K562 (cell line): ENCODE results near the gene LIN28A. TPM values are rescaled to one million over a fixed set of nuclear protein-coding genes. Genes with fewer than 3 reads are reported as not detected.

ENCODE experiments used
- ATF1 ChIP-seq, 2 experiments: fragments of 450-650 bp in 1 of 2; IDR thresholded peaks; 2 replicates each; pipeline ENCODE4 v1.6.1; 2016; ENCODE audit warnings: missing compliant biosample characterization in 1 of 2, missing genetic modification characterization in 1 of 2
- BACH1 ChIP-seq: fragments of 200-800 bp; sonication (Bioruptor generic); IDR thresholded peaks from 2 replicates; pipeline ENCODE4 v1.6.1; 2016; ENCODE audit warnings: missing genetic modification characterization, missing compliant biosample characterization
- CBX1 ChIP-seq: sonication (generic); IDR thresholded peaks from 2 replicates; pipeline ENCODE4 v1.6.1; 2016; ENCODE audit warnings: antibody characterized with exemption, low read depth, mild to moderate bottlenecking
- CBX2 ChIP-seq: fragments of 200-600 bp; sonication (generic); IDR thresholded peaks from one replicate; pipeline ENCODE4 v1.6.1; 2012; ENCODE audit warnings: mild to moderate bottlenecking, low read length, inconsistent platforms; ENCODE audit not compliant: insufficient read depth, poor library complexity, severe bottlenecking
- DIDO1 ChIP-seq: fragments of 450-650 bp; IDR thresholded peaks from 2 replicates; pipeline ENCODE4 v1.6.1; 2016; ENCODE audit warnings: low read depth, missing biosample characterization, missing genetic modification characterization
- KDM5B ChIP-seq: fragments of 200-600 bp; sonication (generic); IDR thresholded peaks from 2 replicates; pipeline ENCODE4 v1.6.1; 2012; ENCODE audit warnings: low read depth, mild to moderate bottlenecking, moderate library complexity, low read length, control low read depth, inconsistent platforms; ENCODE audit not compliant: insufficient replicate concordance
- KLF6 ChIP-seq: fragments of 250-450 bp; sonication (Bioruptor Pico); IDR thresholded peaks from 2 replicates; pipeline ENCODE4 v1.4.0; 2020; ENCODE audit warnings: mild to moderate bottlenecking, moderate library complexity, borderline replicate concordance
- MIER1 ChIP-seq: fragments of 450-650 bp; IDR thresholded peaks from 2 replicates; pipeline ENCODE4 v1.6.1; 2016; ENCODE audit warnings: antibody characterized with exemption, mild to moderate bottlenecking, low read depth
- MYNN ChIP-seq, 2 experiments: sonication (generic); formaldehyde crosslinking in 1 of 2; IDR thresholded peaks; 2 replicates each; pipeline versions ENCODE4 v1.5.0 to v1.6.1; 2016 to 2020; ENCODE audit warnings: antibody characterized with exemption in 1 of 2, missing genetic modification reagents in 1 of 2
- POLR2B ChIP-seq: fragments of 450-650 bp; IDR thresholded peaks from 2 replicates; pipeline ENCODE4 v1.6.1; 2018; ENCODE audit warnings: low read depth; ENCODE audit not compliant: partially characterized antibody
- PPARD ChIP-seq: fragments of 250-450 bp; sonication (Bioruptor Pico); IDR thresholded peaks from 2 replicates; pipeline ENCODE4 v1.8.0; 2022; ENCODE audit warnings: inconsistent platforms, mild to moderate bottlenecking, moderate library complexity
- PTBP1 ChIP-seq: fragments of 200-400 bp; formaldehyde crosslinking; IDR thresholded peaks from 2 replicates; pipeline ENCODE4 v1.6.1; 2017; ENCODE audit warnings: low read depth, low read length
- RBM17 ChIP-seq: fragments of 200-400 bp; formaldehyde crosslinking; IDR thresholded peaks from 2 replicates; pipeline ENCODE4 v1.6.1; 2017; ENCODE audit warnings: low read depth, mild to moderate bottlenecking, low read length, borderline replicate concordance
- TFAM ChIP-seq: fragments of 250-450 bp; sonication (Bioruptor Pico); conservative IDR thresholded peaks from 2 replicates; pipeline ENCODE4 v1.5.0; 2021; ENCODE audit warnings: mild to moderate bottlenecking, moderate library complexity
- U2AF1 ChIP-seq: fragments of 200-400 bp; formaldehyde crosslinking; optimal IDR thresholded peaks from 2 replicates; pipeline ENCODE3; 2017; ENCODE audit warnings: mild to moderate bottlenecking, low read depth, low read length, moderate library complexity
- ZBTB1 ChIP-seq: sonication (generic); formaldehyde crosslinking; IDR thresholded peaks from 2 replicates; pipeline ENCODE4 v1.8.1; 2023; ENCODE audit warnings: missing genetic modification reagents, low read depth, mild to moderate bottlenecking, borderline replicate concordance
- ZBTB17 ChIP-seq: fragments of 450-650 bp; formaldehyde crosslinking; IDR thresholded peaks from 2 replicates; pipeline ENCODE4 v1.4.0; 2020; ENCODE audit warnings: mild to moderate bottlenecking
- ZNF224 ChIP-seq: sonication (generic); formaldehyde crosslinking; IDR thresholded peaks from 2 replicates; pipeline ENCODE4 v1.8.0; 2022; ENCODE audit warnings: mild to moderate bottlenecking, missing genetic modification reagents
- ZNF764 ChIP-seq: fragments of 250-450 bp; sonication (Bioruptor Pico); IDR thresholded peaks from 2 replicates; pipeline ENCODE4 v1.4.0; 2020; ENCODE audit warnings: low read depth, mild to moderate bottlenecking, moderate library complexity
- polyA plus RNA-seq, 8 experiments: library from polyadenylated mRNA; depleted of rRNA in 4 of 8; stranded (reverse) in 5 of 8; unstranded in 3 of 8; fragments of >200 nt; fragmentation: Nextera tagmentation in 2 of 8; fragmentation: Illumina TruSeq in 1 of 8; extraction: Ambion mirVana in 2 of 8; extraction: Trizol in 1 of 8; gene quantifications; 2 replicates each; pipeline versions ENCODE4 v1.2.1 to v1.2.3, GENCODE V29; 2011 to 2014; ENCODE audit warnings: inconsistent platforms in 1 of 8, missing spikeins in 1 of 8
- total RNA-seq, 7 experiments: library from RNA; depleted of rRNA in 6 of 7; stranded (reverse); fragments of >200 nt in 6 of 7; fragmentation: Illumina TruSeq in 2 of 7; extraction: Trizol in 2 of 7; gene quantifications; 2 replicates each; pipeline versions ENCODE4 v1.2.1 to v1.2.3, GENCODE V29; 2011 to 2021; ENCODE audit warnings: low replicate concordance in 1 of 7
- TF ChIP-seq, protein P1 (sequence below): fragments of 450-650 bp; formaldehyde crosslinking; IDR thresholded peaks from 2 replicates; pipeline ENCODE4 v1.4.0; 2022; ENCODE audit warnings: missing genetic modification characterization
- TF ChIP-seq, protein P2 (sequence below), 2 experiments: IDR thresholded peaks; 2 replicates each; pipeline ENCODE4 v1.6.1; 2011; ENCODE audit warnings: borderline replicate concordance in 1 of 2, control low read depth in 1 of 2, low read depth in 1 of 2, low read length in 1 of 2, mild to moderate bottlenecking in 1 of 2, mixed read lengths in 1 of 2, moderate library complexity in 1 of 2; ENCODE audit not compliant: insufficient read depth in 1 of 2, insufficient read length in 1 of 2, poor library complexity in 1 of 2, severe bottlenecking in 1 of 2; ENCODE audit errors: extremely low read depth in 1 of 2
- TF ChIP-seq, protein P3 (sequence below): fragments of 250-450 bp; sonication (Bioruptor Pico); IDR thresholded peaks from 2 replicates; pipeline ENCODE4 v1.5.0; 2021; ENCODE audit warnings: mild to moderate bottlenecking, borderline replicate concordance

Gene LIN28A
- total and polyA plus RNA-seq, 9 of the 15 experiments (the other 6 are each of a cell fraction or from before 2014, with no cell fraction given), result 0.80 to 5.4 (median 3.9) TPM

DNA sequence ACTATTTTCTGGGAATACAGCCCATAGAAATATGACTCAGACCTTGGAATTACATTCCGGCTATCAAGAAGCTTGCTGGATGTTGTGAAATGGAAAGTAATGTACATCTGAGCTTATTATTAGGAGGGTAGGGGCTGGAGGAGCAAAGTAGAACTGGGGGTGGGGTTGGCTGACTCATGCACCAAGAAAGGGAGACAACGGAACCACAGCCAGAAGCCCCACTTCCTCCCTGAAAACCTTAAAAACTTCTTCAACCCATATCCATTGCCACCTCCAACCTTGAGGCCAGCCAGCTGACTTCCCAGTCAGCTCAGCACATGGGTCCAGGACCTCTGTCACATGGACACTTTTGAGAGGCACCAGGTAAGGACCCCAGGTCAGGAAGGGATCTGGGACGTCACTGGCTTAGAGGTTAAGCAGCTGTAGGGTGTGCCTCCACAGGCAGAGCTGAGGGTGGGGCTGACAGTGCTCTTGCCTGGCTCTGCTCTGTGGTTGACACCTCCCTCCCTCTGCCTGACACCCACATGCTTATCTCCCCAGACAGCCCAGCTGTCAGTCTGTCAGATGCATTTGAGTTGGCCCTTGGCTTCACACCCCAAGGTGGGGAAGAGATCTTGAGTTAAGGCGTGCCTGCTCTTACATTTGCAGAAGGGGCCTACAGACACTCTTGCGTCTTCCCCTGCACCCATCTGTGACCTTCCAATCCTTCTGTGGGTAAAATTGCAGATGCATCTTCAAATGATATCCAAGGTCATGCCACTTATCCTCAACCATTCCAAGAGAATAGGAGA is 32.3 kb upstream of the LIN28A start (continued):
- TF ChIP-seq DIDO1 (tag) (no peak), BACH1 (tag) (peak; percentile 57; the same call in 1 of the 2 replicates), PPARD (CRISPR knock-in tag) (no peak), KDM5B (peak; percentile 74), MIER1 (peak; percentile 61; the same call in 1 of the 2 replicates), ZBTB1 (CRISPR knock-in tag) (no peak; the same call in 1 of the 2 replicates), ZNF764 (no peak), CBX2 (no peak), CBX1 (peak; percentile 84), ZNF224 (CRISPR knock-in tag) (0 out of 2 replicates have a peak, but pooled peaks have one; percentile 12), ZBTB17 (CRISPR knock-in tag) (peak; percentile 85; the same call in 1 of the 2 replicates), MYNN (IDR thresholded peaks at IDR 0.05) (peak; percentile 96), MYNN (CRISPR knock-in tag; IDR thresholded peaks at IDR 0.05) (no peak), TFAM (CRISPR knock-in tag) (no peak), ATF1 (CRISPR knock-in tag; IDR thresholded peaks at IDR 0.05) (no peak), ATF1 (tag; IDR thresholded peaks at IDR 0.05) (peak; percentile 93), PTBP1 (0 out of 2 replicates have a peak, but pooled peaks have one; percentile 13), U2AF1 (no peak), KLF6 (CRISPR knock-in tag) (peak; percentile 46; the same call in 1 of the 2 replicates), RBM17 (no peak), POLR2B (peak; percentile 55)
- TF ChIP-seq, protein P1, sequence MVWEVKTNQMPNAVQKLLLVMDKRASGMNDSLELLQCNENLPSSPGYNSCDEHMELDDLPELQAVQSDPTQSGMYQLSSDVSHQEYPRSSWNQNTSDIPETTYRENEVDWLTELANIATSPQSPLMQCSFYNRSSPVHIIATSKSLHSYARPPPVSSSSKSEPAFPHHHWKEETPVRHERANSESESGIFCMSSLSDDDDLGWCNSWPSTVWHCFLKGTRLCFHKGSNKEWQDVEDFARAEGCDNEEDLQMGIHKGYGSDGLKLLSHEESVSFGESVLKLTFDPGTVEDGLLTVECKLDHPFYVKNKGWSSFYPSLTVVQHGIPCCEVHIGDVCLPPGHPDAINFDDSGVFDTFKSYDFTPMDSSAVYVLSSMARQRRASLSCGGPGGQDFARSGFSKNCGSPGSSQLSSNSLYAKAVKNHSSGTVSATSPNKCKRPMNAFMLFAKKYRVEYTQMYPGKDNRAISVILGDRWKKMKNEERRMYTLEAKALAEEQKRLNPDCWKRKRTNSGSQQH (CRISPR knock-in tag), result peak; percentile 63; the same call in 1 of the 2 replicates
- TF ChIP-seq, protein P2, sequence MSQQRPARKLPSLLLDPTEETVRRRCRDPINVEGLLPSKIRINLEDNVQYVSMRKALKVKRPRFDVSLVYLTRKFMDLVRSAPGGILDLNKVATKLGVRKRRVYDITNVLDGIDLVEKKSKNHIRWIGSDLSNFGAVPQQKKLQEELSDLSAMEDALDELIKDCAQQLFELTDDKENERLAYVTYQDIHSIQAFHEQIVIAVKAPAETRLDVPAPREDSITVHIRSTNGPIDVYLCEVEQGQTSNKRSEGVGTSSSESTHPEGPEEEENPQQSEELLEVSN (IDR thresholded peaks at IDR 0.05; ENCODE audit: borderline replicate concordance in 1 of 2, extremely low read depth in 1 of 2, insufficient read depth in 1 of 2, insufficient read length in 1 of 2, low read depth in 1 of 2, low read length in 1 of 2, poor library complexity in 1 of 2, severe bottlenecking in 1 of 2), result peak; percentile 91 to 94
- TF ChIP-seq, protein P3, sequence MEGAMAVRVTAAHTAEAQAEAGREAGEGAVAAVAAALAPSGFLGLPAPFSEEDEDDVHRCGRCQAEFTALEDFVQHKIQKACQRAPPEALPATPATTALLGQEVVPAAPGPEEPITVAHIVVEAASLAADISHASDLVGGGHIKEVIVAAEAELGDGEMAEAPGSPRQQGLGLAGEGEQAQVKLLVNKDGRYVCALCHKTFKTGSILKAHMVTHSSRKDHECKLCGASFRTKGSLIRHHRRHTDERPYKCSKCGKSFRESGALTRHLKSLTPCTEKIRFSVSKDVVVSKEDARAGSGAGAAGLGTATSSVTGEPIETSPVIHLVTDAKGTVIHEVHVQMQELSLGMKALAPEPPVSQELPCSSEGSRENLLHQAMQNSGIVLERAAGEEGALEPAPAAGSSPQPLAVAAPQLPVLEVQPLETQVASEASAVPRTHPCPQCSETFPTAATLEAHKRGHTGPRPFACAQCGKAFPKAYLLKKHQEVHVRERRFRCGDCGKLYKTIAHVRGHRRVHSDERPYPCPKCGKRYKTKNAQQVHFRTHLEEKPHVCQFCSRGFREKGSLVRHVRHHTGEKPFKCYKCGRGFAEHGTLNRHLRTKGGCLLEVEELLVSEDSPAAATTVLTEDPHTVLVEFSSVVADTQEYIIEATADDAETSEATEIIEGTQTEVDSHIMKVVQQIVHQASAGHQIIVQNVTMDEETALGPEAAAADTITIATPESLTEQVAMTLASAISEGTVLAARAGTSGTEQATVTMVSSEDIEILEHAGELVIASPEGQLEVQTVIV, result no peak
